K562 (cell line): ENCODE measurements around the gene POLRMT. TPM values are rescaled to one million over a fixed set of nuclear protein-coding genes. Genes with fewer than 3 reads are reported as not detected.

Source experiments
- ATAC-seq: fragments of 200-7000 bp; cut with Tn5 transposase; 3 replicates; pipeline ENCODE4 v1.9.1; 2020; ENCODE audit warnings: moderate library complexity
- BruUV-seq: library from RNA; stranded (reverse); fragments of 400-500 nt; replicated peaks from 2 replicates; lab custom pipeline; 2021; lab: Mats Ljungman, UMichigan
- CTCF ChIA-PET: fragments of 300-600 bp; formaldehyde crosslinking; extraction: SDS; loops from one replicate; lab custom pipeline; 2021; ENCODE audit warnings: low intra/inter-chr PET ratio; lab: Yijun Ruan, JAX
- POLR2A ChIA-PET: fragments of 300-600, 350-650 bp; sonication (Branson Sonifier 250); formaldehyde crosslinking; extraction: SDS; loops from one replicate; lab custom pipeline; 2021; ENCODE audit warnings: antibody characterized with exemption, inconsistent platforms; lab: Yijun Ruan, JAX
- DNase-seq, 4 experiments: peaks; one replicate each; pipeline versions ENCODE4 v3.0.0 to v3.0.0-alpha.2; 2011 to 2018; ENCODE audit warnings: low spot score in 3 of 4, mixed read lengths in 3 of 4; ENCODE audit errors: extremely low read depth in 1 of 4
- FAIRE-seq: peaks from 2 replicates; lab custom pipeline; 2011; peaks lifted over from hg19 to GRCh38; lab: Jason Lieb, UNC
- H2AFZ ChIP-seq: 2 replicates; pipeline ENCODE4 v1.6.0; 2011; ENCODE audit warnings: low read depth, low read length, control low read depth, inconsistent platforms
- H3K27ac ChIP-seq: fragments of 200-600 bp; 3 replicates; pipeline ENCODE4 v1.8.0; 2011; ENCODE audit warnings: low read depth, mild to moderate bottlenecking, control low read depth, inconsistent platforms, low read length, moderate library complexity, mixed read lengths; ENCODE audit errors: extremely low read depth
- H3K27me3 ChIP-seq, 2 experiments: fragments of 300-600 bp in 1 of 2; 2 replicates in 1 of 2; 3 replicates in 1 of 2; pipeline versions ENCODE4 v1.6.0 to v1.8.0; 2011; ENCODE audit warnings: inconsistent platforms in 2 of 2, low read length in 2 of 2, mild to moderate bottlenecking in 1 of 2, mixed read lengths in 1 of 2, moderate library complexity in 1 of 2; ENCODE audit not compliant: control insufficient read depth in 2 of 2, insufficient read depth in 2 of 2
- H3K36me3 ChIP-seq: fragments of 300-600 bp; 3 replicates; pipeline ENCODE4 v1.8.0; 2011; ENCODE audit warnings: mild to moderate bottlenecking, low read length, inconsistent platforms; ENCODE audit not compliant: control insufficient read depth, insufficient read depth
- H3K4me1 ChIP-seq, 2 experiments: fragments of 200-600 bp in 1 of 2; replicated peaks in 1 of 2; 2 replicates in 1 of 2; 3 replicates in 1 of 2; pipeline versions ENCODE4 v1.5.1 to v1.8.0; 2011; ENCODE audit warnings: inconsistent platforms in 2 of 2, low read length in 2 of 2, mild to moderate bottlenecking in 1 of 2, mixed read lengths in 1 of 2, moderate library complexity in 1 of 2; ENCODE audit not compliant: control insufficient read depth in 2 of 2, insufficient read depth in 2 of 2
- H3K4me2 ChIP-seq: 2 replicates; pipeline ENCODE4 v1.6.1; 2011; ENCODE audit warnings: low read length, control low read depth, inconsistent platforms, mixed read lengths; ENCODE audit not compliant: insufficient read depth
- H3K4me3 ChIP-seq: fragments of 200-600 bp; sonication (generic), shearing (Covaris generic); 2 replicates; pipeline ENCODE4 v1.5.1; 2016; ENCODE audit warnings: control low read depth, inconsistent platforms
- H3K79me2 ChIP-seq: fragments of 200-600 bp; 3 replicates; pipeline ENCODE4 v1.8.0; 2011; ENCODE audit warnings: low read length, inconsistent platforms; ENCODE audit not compliant: control insufficient read depth, insufficient read depth
- H3K9ac ChIP-seq, 2 experiments: 2 replicates each; pipeline versions ENCODE4 v1.6.0 to v1.6.1; 2011; ENCODE audit warnings: low read depth in 2 of 2, low read length in 2 of 2, control low read depth in 1 of 2, inconsistent platforms in 1 of 2, mild to moderate bottlenecking in 1 of 2, mixed read lengths in 1 of 2; ENCODE audit not compliant: insufficient read depth in 1 of 2
- H3K9me1 ChIP-seq: one replicate; pipeline ENCODE4 v1.6.0; 2011; ENCODE audit warnings: inconsistent platforms, mild to moderate bottlenecking, low read length, moderate library complexity; ENCODE audit not compliant: control insufficient read depth, insufficient read depth
- H3K9me3 ChIP-seq: replicated peaks from 2 replicates; pipeline ENCODE4 v1.5.1; 2011; ENCODE audit warnings: low read depth, low read length, inconsistent platforms; ENCODE audit not compliant: control insufficient read depth, insufficient read depth
- H4K20me1 ChIP-seq: replicated peaks from 2 replicates; pipeline ENCODE4 v1.6.1; 2011; ENCODE audit warnings: low read length, inconsistent platforms, mixed read lengths; ENCODE audit not compliant: control insufficient read depth, insufficient read depth
- DACH1 ChIP-seq: fragments of 450-650 bp; IDR thresholded peaks from 2 replicates; pipeline ENCODE4 v1.6.1; 2018; ENCODE audit not compliant: partially characterized antibody
- FOS ChIP-seq: IDR thresholded peaks from 3 replicates; pipeline ENCODE4 v1.6.1; 2011; ENCODE audit not compliant: insufficient read length; ENCODE audit errors: extremely low read depth
- NR1H2 ChIP-seq: sonication (generic); formaldehyde crosslinking; IDR thresholded peaks from 2 replicates; pipeline ENCODE4 v1.4.0; 2020; ENCODE audit warnings: mild to moderate bottlenecking, missing genetic modification reagents
- NR2F6 ChIP-seq: fragments of 450-650 bp; formaldehyde crosslinking; IDR thresholded peaks from 2 replicates; pipeline ENCODE4 v1.4.0; 2020; ENCODE audit warnings: mild to moderate bottlenecking
- NUFIP1 ChIP-seq: fragments of 450-650 bp; IDR thresholded peaks from 2 replicates; pipeline ENCODE4 v1.6.1; 2018; ENCODE audit not compliant: partially characterized antibody
- POLR2B ChIP-seq: fragments of 450-650 bp; IDR thresholded peaks from 2 replicates; pipeline ENCODE4 v1.6.1; 2018; ENCODE audit warnings: low read depth; ENCODE audit not compliant: partially characterized antibody
- POU5F1 ChIP-seq: fragments of 150-350 bp; IDR thresholded peaks from 2 replicates; pipeline ENCODE4 v1.6.1; 2014; ENCODE audit warnings: borderline replicate concordance, low read length, low read depth, mild to moderate bottlenecking; ENCODE audit not compliant: partially characterized antibody
- TEAD2 ChIP-seq: fragments of 450-650 bp; IDR thresholded peaks from 2 replicates; pipeline ENCODE4 v1.6.1; 2016; ENCODE audit warnings: missing genetic modification characterization, control low read depth, missing compliant biosample characterization
- TSC22D4 ChIP-seq: fragments of 450-650 bp; IDR thresholded peaks from 2 replicates; pipeline ENCODE4 v1.6.1; 2016; ENCODE audit warnings: missing genetic modification characterization, missing biosample characterization, control low read depth
- XRCC5 ChIP-seq: fragments of 200-400 bp; formaldehyde crosslinking; IDR thresholded peaks from 2 replicates; pipeline ENCODE4 v1.6.1; 2017; ENCODE audit warnings: low read depth, mild to moderate bottlenecking, low read length
- ZBTB1 ChIP-seq: sonication (generic); formaldehyde crosslinking; IDR thresholded peaks from 2 replicates; pipeline ENCODE4 v1.8.1; 2023; ENCODE audit warnings: missing genetic modification reagents, low read depth, mild to moderate bottlenecking, borderline replicate concordance
- ZBTB33 ChIP-seq: sonication (generic); formaldehyde crosslinking; IDR thresholded peaks from 2 replicates; pipeline ENCODE4 v1.8.1; 2023; ENCODE audit warnings: mild to moderate bottlenecking, missing genetic modification reagents
- ZBTB43 ChIP-seq: sonication (generic); formaldehyde crosslinking; IDR thresholded peaks from 2 replicates; pipeline ENCODE4 v1.8.0; 2023; ENCODE audit warnings: mild to moderate bottlenecking, missing genetic modification reagents
- ZNF224 ChIP-seq: sonication (generic); formaldehyde crosslinking; IDR thresholded peaks from 2 replicates; pipeline ENCODE4 v1.8.0; 2022; ENCODE audit warnings: mild to moderate bottlenecking, missing genetic modification reagents
- ZNF696 ChIP-seq: fragments of 250-450 bp; sonication (Bioruptor Pico); conservative IDR thresholded peaks from 2 replicates; pipeline ENCODE4 v1.4.0; 2020; ENCODE audit warnings: mild to moderate bottlenecking, moderate library complexity
- WGBS: fragments of 100-300 bp; shearing (Covaris generic); methylation state at CpG from one replicate; pipeline ENCODE4 v1.1.6; 2016; ENCODE audit warnings: low coverage, mixed read lengths; ENCODE audit not compliant: insufficient coverage; ENCODE audit errors: missing lambda C conversion rate; 5-methylcytosine and 5-hydroxymethylcytosine counted together
- in situ Hi-C: fragments of 300-500 bp; cut with MboI; formaldehyde crosslinking; loops from 4 replicates; pipeline ENCODE4 v1.15.0; 2018; ENCODE audit warnings: inconsistent platforms, mixed read lengths
- intact Hi-C: fragments of 100-400 bp; cut with micrococcal nuclease; formaldehyde crosslinking; loops from 2 replicates; pipeline ENCODE4 v1.14.2; 2022
- polyA plus RNA-seq, 8 experiments: library from polyadenylated mRNA; depleted of rRNA in 4 of 8; stranded (reverse) in 5 of 8; unstranded in 3 of 8; fragments of >200 nt; fragmentation: Nextera tagmentation in 2 of 8; fragmentation: Illumina TruSeq in 1 of 8; extraction: Ambion mirVana in 2 of 8; extraction: Trizol in 1 of 8; gene quantifications; 2 replicates each; pipeline versions ENCODE4 v1.2.1 to v1.2.3, GENCODE V29; 2011 to 2014; ENCODE audit warnings: inconsistent platforms in 1 of 8, missing spikeins in 1 of 8
- total RNA-seq, 7 experiments: library from RNA; depleted of rRNA in 6 of 7; stranded (reverse); fragments of >200 nt in 6 of 7; fragmentation: Illumina TruSeq in 2 of 7; extraction: Trizol in 2 of 7; gene quantifications; 2 replicates each; pipeline versions ENCODE4 v1.2.1 to v1.2.3, GENCODE V29; 2011 to 2021; ENCODE audit warnings: low replicate concordance in 1 of 7
- TF ChIP-seq, protein P1 (sequence below): sonication (generic); formaldehyde crosslinking; IDR thresholded peaks from 2 replicates; pipeline ENCODE4 v1.8.1; 2023; ENCODE audit warnings: mild to moderate bottlenecking, missing genetic modification reagents
- TF ChIP-seq, protein P2 (sequence below): fragments of 250-450 bp; sonication (Bioruptor Pico); IDR thresholded peaks from 2 replicates; pipeline ENCODE4 v1.4.0; 2020; ENCODE audit warnings: mild to moderate bottlenecking, moderate library complexity

The POLRMT gene
- total and polyA plus RNA-seq, 9 of the 15 experiments (the other 6 are each of a cell fraction or from before 2014, with no cell fraction given) = 30.3 to 144 (median 68.0) TPM

- CTCF ChIA-PET = no interaction called here
- intact Hi-C loops = no loop called here
- TF ChIP-seq, protein P1, sequence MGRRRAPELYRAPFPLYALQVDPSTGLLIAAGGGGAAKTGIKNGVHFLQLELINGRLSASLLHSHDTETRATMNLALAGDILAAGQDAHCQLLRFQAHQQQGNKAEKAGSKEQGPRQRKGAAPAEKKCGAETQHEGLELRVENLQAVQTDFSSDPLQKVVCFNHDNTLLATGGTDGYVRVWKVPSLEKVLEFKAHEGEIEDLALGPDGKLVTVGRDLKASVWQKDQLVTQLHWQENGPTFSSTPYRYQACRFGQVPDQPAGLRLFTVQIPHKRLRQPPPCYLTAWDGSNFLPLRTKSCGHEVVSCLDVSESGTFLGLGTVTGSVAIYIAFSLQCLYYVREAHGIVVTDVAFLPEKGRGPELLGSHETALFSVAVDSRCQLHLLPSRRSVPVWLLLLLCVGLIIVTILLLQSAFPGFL (CRISPR knock-in tag) = no peak
- TF ChIP-seq ZBTB43 (CRISPR knock-in tag) = no peak
- TF ChIP-seq ZBTB33 (CRISPR knock-in tag) = no peak
- no peak for TF ChIP-seq NUFIP1
- TF ChIP-seq NR2F6 (CRISPR knock-in tag) = no peak
- no peak for TF ChIP-seq POU5F1
- no peak for TF ChIP-seq TSC22D4
- TF ChIP-seq XRCC5 = no peak
- TF ChIP-seq, protein P2, sequence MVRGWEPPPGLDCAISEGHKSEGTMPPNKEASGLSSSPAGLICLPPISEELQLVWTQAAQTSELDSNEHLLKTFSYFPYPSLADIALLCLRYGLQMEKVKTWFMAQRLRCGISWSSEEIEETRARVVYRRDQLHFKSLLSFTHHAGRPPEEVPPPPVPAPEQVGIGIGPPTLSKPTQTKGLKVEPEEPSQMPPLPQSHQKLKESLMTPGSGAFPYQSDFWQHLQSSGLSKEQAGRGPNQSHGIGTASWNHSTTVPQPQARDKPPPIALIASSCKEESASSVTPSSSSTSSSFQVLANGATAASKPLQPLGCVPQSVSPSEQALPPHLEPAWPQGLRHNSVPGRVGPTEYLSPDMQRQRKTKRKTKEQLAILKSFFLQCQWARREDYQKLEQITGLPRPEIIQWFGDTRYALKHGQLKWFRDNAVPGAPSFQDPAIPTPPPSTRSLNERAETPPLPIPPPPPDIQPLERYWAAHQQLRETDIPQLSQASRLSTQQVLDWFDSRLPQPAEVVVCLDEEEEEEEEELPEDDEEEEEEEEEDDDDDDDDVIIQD (CRISPR knock-in tag) = no peak
- TF ChIP-seq ZNF696 (CRISPR knock-in tag) = no peak
- no peak for TF ChIP-seq FOS
- no peak for TF ChIP-seq ZNF224 (CRISPR knock-in tag)
- TF ChIP-seq DACH1 = no peak
- no peak for TF ChIP-seq TEAD2 (tag)
- TF ChIP-seq ZBTB1 (CRISPR knock-in tag) = no peak
- no peak for TF ChIP-seq NR1H2 (CRISPR knock-in tag)
- TF ChIP-seq POLR2B = no peak
- TF ChIP-seq, all 486 proteins: peak for 0
- H3K9ac ChIP-seq = no peak overlapping the region
- 19% methylated on average over 8 of the region's 9 CpGs for WGBS
- DNase-seq (no peak), FAIRE-seq (no peak), ATAC-seq (no peak)
- H3K9me3 ChIP-seq = no peaks in the 10 kb centered on the region
- H3K4me1 ChIP-seq = peaks cover 5 to 77% of the 10 kb centered on the region in 2 experiments; a peak in 3 of 5 replicates
- no peaks in the 10 kb centered on the region for H3K9me1 ChIP-seq
- no peak overlapping the region for H3K4me3 ChIP-seq
- H3K4me2 ChIP-seq = no peak overlapping the region
- POLR2A ChIA-PET = interaction anchor here (1.3 kb wide), 1 partner anchor 11 kb away, joined by 3 read pairs; no protein-coding TSS in a partner anchor
- peaks cover 12 to 34% of the 10 kb centered on the region in 2 experiments; a peak in 4 of 5 replicates for H3K27me3 ChIP-seq
- peaks cover 20% of the 10 kb centered on the region; the same call in 1 of the 2 replicates for H4K20me1 ChIP-seq
- H3K79me2 ChIP-seq = no peaks in the 10 kb centered on the region
- no peak overlapping the region for H3K27ac ChIP-seq
- H3K36me3 ChIP-seq = no peaks in the 10 kb centered on the region
- no TSS peak for BruUV-seq
- no peak overlapping the region for H2AFZ ChIP-seq
- in situ Hi-C loops = no loop called here
Observed at GRCh38 chr19:593505-593904, 39.8 kb downstream of the POLRMT start.
